Lower lobe of right lung (tissue), 2 donors: Measurements from ENCODE around the gene FAM13C. TPM values are rescaled to one million over a fixed set of nuclear protein-coding genes. Genes with fewer than 3 reads are reported as not detected.

Source experiments
- ATAC-seq, 2 donors: fragments of 200-7000 bp; cut with Tn5 transposase; one replicate each; pipeline ENCODE4 v1.9.1; 2020 to 2022; ENCODE audit warnings: mild to moderate bottlenecking in 2 of 2, moderate library complexity in 2 of 2
- DNase-seq: peaks from one replicate; pipeline ENCODE4 v3.0.0-alpha.2; 2020
- H3K27ac ChIP-seq: fragments of 200-600 bp; one replicate; pipeline ENCODE4 v1.8.0; 2022
- H3K27me3 ChIP-seq: fragments of 200-600 bp; one replicate; pipeline ENCODE4 v1.8.0; 2022; ENCODE audit warnings: low read depth
- H3K36me3 ChIP-seq: fragments of 200-600 bp; one replicate; pipeline ENCODE4 v1.8.0; 2022; ENCODE audit warnings: mild to moderate bottlenecking
- H3K4me1 ChIP-seq: fragments of 200-600 bp; one replicate; pipeline ENCODE4 v1.8.0; 2022
- H3K4me3 ChIP-seq: fragments of 200-600 bp; one replicate; pipeline ENCODE4 v1.8.0; 2022; ENCODE audit warnings: mild to moderate bottlenecking
- H3K9me3 ChIP-seq: fragments of 200-600 bp; one replicate; pipeline ENCODE4 v1.8.0; 2022
- intact Hi-C: fragments of 100-400 bp; cut with DNase I; formaldehyde crosslinking; loops from one replicate; pipeline ENCODE4 v1.11.0; 2022
- total RNA-seq: library from RNA; stranded (reverse); fragmentation: NEBNext Ultra II Directional; extraction: Animal tissue kit (Norgen Biotek cat#: 25700); gene quantifications from one replicate; pipeline ENCODE4 v1.2.1, GENCODE V29; 2021
- TF ChIP-seq, protein P1 (sequence below): fragments of 200-600 bp; IDR thresholded peaks from one replicate; pipeline ENCODE4 v1.8.0; 2022; ENCODE audit warnings: antibody characterized with exemption, mild to moderate bottlenecking
- donor health status: DM: no; HTN: yes; CAD: no; lungs with severe emphysema.

The FAM13C gene
- total RNA-seq, 1 donor from 2014 or later: 13.9 TPM

DNA sequence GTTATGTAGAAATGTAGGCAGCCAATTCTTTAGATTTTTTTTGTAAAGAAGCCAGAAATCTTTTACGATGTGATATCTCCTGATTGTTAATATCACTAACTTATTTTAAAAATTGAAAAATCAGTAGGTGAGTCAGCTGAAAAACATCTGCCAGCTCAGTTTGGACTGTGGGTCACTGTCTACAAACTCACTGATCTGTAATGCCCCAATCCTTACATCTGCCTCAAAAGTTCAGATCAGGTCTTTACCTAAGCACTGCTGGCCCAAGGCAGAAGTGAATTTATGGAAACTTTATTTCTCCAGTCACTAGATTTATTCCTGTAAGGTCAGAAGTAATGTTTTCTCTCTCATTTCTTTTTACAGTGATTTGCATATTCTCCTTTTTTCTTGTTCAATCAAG lies 31.0 kb upstream of the FAM13C start:
- Histone ChIP-seq H3K9me3 (no peaks in the 10 kb centered on the region), H3K4me1 (no peaks in the 10 kb centered on the region), H3K36me3 (no peaks in the 10 kb centered on the region), H3K27ac (no peak overlapping the region), H3K27me3 (no peaks in the 10 kb centered on the region), H3K4me3 (no peak overlapping the region)
- TF ChIP-seq, protein P1, sequence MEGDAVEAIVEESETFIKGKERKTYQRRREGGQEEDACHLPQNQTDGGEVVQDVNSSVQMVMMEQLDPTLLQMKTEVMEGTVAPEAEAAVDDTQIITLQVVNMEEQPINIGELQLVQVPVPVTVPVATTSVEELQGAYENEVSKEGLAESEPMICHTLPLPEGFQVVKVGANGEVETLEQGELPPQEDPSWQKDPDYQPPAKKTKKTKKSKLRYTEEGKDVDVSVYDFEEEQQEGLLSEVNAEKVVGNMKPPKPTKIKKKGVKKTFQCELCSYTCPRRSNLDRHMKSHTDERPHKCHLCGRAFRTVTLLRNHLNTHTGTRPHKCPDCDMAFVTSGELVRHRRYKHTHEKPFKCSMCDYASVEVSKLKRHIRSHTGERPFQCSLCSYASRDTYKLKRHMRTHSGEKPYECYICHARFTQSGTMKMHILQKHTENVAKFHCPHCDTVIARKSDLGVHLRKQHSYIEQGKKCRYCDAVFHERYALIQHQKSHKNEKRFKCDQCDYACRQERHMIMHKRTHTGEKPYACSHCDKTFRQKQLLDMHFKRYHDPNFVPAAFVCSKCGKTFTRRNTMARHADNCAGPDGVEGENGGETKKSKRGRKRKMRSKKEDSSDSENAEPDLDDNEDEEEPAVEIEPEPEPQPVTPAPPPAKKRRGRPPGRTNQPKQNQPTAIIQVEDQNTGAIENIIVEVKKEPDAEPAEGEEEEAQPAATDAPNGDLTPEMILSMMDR: no peak
- no peak for DNase-seq
- no peak for ATAC-seq
- intact Hi-C loops: no loop called here

- no peak for ATAC-seq
- no peak overlapping the region for H3K27ac ChIP-seq
- no peaks in the 10 kb centered on the region for H3K36me3 ChIP-seq
- no peak overlapping the region for H3K4me3 ChIP-seq
- no peaks in the 10 kb centered on the region for H3K27me3 ChIP-seq
- intact Hi-C loops: no loop called here
- H3K9me3 ChIP-seq: no peaks in the 10 kb centered on the region
- no peaks in the 10 kb centered on the region for H3K4me1 ChIP-seq
- TF ChIP-seq, protein P1: no peak
- DNase-seq: no peak
Observed at GRCh38 chr10:59391060-59391459, 28.7 kb upstream of the FAM13C start.

DNA sequence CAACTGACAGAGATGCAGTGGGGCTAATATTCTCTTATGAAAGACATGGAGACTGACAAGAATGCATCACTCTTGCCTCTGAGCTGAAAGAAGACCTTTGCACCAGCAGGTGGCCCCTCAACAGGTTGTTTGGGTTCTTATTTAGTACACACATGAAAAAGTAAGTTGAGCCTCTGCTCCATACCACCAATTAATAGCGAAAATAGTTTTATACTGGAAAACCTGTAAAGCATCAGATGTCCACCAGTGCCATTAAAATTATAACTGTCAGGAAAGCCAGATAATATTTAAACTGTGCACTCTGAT lies 26.3 kb upstream of the FAM13C start:
- no peak overlapping the region for H3K4me3 ChIP-seq
- no peaks in the 10 kb centered on the region for H3K4me1 ChIP-seq
- no peak for DNase-seq
- no peak overlapping the region for H3K27ac ChIP-seq
- H3K36me3 ChIP-seq: no peaks in the 10 kb centered on the region
- TF ChIP-seq, protein P1: no peak
- no peak for ATAC-seq
- no peaks in the 10 kb centered on the region for H3K9me3 ChIP-seq
- no peaks in the 10 kb centered on the region for H3K27me3 ChIP-seq
- intact Hi-C loops: no loop called here

GRCh38 chr10:59387951-59388670 lies 25.8 kb upstream of the FAM13C start:
- Histone ChIP-seq H3K4me3 (no peak overlapping the region), H3K27me3 (no peaks in the 10 kb centered on the region), H3K4me1 (no peaks in the 10 kb centered on the region), H3K36me3 (no peaks in the 10 kb centered on the region), H3K9me3 (no peaks in the 10 kb centered on the region), H3K27ac (no peak overlapping the region)
- TF ChIP-seq, protein P1: no peak
- DNase-seq (no peak), ATAC-seq (peak in 1 of 2 donors; percentile 46)
- intact Hi-C loops: no loop called here

GRCh38 chr10:59384761-59385160 lies 22.4 kb upstream of the FAM13C start:
- H3K27ac ChIP-seq: no peak overlapping the region
- no peaks in the 10 kb centered on the region for H3K4me1 ChIP-seq
- H3K9me3 ChIP-seq: no peaks in the 10 kb centered on the region
- intact Hi-C loops: no loop called here
- TF ChIP-seq, protein P1: no peak
- no peak overlapping the region for H3K4me3 ChIP-seq
- DNase-seq (no peak), ATAC-seq (no peak)
- H3K36me3 ChIP-seq: no peaks in the 10 kb centered on the region
- H3K27me3 ChIP-seq: no peaks in the 10 kb centered on the region
